ENCODE measurements around the gene PRKCE.

The PRKCE gene

DNA sequence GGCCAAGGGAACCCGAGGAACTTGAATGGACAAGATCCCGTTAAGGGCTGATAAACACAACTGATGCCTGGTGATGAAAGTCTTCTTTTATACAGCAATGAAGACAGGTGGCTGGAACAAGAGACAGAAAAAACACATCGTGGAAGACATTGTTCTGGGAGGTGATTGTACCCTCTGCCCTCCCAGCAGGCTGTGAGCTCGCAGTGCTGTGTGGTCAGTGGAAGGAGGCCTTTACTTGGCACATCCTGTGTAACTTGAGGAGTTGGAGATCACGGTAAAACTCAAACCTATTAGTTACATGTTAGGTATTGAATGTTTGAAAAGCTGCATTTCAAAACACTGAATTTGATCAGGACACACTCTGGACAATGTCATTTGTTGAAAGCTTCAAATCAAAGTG lies 395.8 kb downstream of the PRKCE start:
- in situ Hi-C loops (cut with MboI; ENCODE audit: low sequenced_read_pairs, unreplicated experiment), result no loop called here
- TF ChIP-seq, protein P1, sequence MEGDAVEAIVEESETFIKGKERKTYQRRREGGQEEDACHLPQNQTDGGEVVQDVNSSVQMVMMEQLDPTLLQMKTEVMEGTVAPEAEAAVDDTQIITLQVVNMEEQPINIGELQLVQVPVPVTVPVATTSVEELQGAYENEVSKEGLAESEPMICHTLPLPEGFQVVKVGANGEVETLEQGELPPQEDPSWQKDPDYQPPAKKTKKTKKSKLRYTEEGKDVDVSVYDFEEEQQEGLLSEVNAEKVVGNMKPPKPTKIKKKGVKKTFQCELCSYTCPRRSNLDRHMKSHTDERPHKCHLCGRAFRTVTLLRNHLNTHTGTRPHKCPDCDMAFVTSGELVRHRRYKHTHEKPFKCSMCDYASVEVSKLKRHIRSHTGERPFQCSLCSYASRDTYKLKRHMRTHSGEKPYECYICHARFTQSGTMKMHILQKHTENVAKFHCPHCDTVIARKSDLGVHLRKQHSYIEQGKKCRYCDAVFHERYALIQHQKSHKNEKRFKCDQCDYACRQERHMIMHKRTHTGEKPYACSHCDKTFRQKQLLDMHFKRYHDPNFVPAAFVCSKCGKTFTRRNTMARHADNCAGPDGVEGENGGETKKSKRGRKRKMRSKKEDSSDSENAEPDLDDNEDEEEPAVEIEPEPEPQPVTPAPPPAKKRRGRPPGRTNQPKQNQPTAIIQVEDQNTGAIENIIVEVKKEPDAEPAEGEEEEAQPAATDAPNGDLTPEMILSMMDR (IDR thresholded peaks at IDR 0.05; ENCODE audit: borderline replicate concordance, control extremely low read depth, extremely low read depth, insufficient read depth, missing control alignments), result no peak
- no peak for DNase-seq (ENCODE audit: low spot score)

DNA sequence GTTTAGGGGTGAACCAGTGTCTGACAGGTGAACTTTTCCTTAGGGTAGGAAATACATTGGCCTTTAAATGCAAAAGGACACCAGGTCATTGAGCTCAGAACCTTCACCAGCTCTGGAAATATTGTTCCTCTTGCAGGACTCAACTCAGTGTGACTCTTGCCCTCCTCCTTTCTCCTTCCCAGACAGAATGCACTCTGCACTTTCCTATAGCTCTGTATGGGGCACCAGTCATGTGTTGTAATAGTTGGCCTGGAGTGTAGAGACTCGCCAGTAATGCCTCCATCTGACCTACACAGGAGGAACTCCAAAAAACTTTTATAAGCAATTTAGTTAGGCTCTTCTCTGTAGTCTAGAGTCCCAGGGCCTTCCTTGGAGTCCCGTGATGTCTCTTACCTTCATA lies 397.2 kb downstream of the PRKCE start:
- in situ Hi-C loops (cut with MboI; ENCODE audit: low sequenced_read_pairs, unreplicated experiment), result no loop called here
- TF ChIP-seq, protein P1 (IDR thresholded peaks at IDR 0.05; ENCODE audit: borderline replicate concordance, control extremely low read depth, extremely low read depth, insufficient read depth, missing control alignments), result no peak
- no peak for DNase-seq (ENCODE audit: low spot score)

DNA sequence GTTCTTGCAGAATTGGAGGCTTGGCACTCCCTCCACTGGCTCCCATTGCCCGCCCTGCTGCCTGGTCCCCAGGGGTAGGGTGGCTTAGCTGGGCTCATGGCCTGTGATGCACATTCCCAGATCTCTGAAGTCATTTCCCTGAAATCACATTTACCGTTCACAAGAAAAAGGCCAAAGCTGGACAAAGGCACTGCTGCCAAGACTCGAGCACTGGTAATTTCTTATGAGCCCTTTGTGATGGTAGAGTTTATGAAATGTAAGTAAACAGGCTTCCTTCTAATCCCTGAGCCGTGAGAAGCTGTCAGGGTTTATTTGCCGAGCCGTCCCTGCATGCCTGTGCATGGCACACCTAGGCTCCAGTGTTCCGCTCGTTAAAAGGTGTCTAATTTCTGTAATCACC lies 398.6 kb downstream of the PRKCE start:
- no peak for DNase-seq (ENCODE audit: low spot score)
- in situ Hi-C loops (cut with MboI; ENCODE audit: low sequenced_read_pairs, unreplicated experiment), result no loop called here
- TF ChIP-seq, protein P1 (IDR thresholded peaks at IDR 0.05; ENCODE audit: borderline replicate concordance, control extremely low read depth, extremely low read depth, insufficient read depth, missing control alignments), result no peak

DNA sequence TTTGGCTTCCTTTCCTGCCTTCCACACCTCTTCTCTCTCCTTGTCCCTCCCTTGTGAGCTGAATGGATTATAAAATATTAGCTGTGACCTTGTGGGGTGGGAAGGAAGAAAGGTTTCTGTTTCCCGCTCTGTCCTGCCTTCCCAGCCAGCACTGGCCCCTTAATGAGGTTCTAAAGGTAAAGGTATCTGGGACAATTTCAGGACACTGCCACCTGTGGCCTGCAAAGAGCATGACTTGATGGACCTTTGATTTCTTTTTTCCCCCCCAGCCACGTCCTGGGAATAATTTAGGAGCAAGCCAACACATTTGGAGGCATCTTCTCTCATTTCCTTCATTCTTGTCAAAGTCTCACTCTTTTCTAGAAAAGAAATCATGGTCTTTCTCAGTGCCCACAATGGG lies 399.0 kb downstream of the PRKCE start:
- in situ Hi-C loops (cut with MboI; ENCODE audit: low sequenced_read_pairs, unreplicated experiment), result no loop called here
- TF ChIP-seq, protein P1 (IDR thresholded peaks at IDR 0.05; ENCODE audit: borderline replicate concordance, control extremely low read depth, extremely low read depth, insufficient read depth, missing control alignments), result no peak
- no peak for DNase-seq (ENCODE audit: low spot score)

DNA sequence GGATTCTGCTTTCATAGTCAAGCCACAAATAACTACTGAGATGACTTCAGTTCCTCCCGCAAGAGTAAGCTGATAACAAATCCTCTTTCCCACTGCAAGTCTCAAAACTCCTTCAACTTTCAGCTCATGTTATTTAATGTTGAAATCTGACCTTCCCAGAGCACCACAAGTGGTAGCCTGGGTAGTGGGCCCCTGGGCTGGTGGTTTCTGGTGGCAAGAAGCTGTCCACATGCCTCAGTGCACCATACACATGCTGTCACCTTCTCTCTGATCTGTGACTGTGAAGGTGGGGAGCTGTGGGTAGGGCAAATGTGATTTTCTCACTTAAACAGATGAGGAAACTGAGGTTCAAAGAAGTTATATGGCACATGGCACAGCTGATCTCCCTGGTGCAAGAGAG lies 399.6 kb downstream of the PRKCE start:
- no peak for DNase-seq (ENCODE audit: low spot score)
- TF ChIP-seq, protein P1 (IDR thresholded peaks at IDR 0.05; ENCODE audit: borderline replicate concordance, control extremely low read depth, extremely low read depth, insufficient read depth, missing control alignments), result no peak
- in situ Hi-C loops (cut with MboI; ENCODE audit: low sequenced_read_pairs, unreplicated experiment), result no loop called here

DNA sequence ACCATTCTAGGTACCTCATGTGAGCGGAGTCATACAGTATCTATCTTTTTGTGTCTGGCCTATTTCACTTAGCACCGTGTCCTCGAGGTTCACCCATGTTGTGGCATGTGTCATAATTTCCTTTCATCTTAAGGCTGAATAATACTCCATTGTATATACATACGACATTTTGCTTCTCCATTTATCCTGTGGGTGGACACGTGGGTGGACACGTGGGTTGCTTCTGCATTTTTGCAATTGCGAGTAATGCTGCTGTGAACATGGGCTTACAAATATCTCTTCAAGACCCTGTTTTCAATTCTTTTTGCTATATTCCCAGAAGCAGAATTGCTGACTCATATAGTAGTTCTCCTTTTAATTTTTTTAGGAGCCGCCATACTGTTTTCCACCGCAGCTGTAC lies 402.1 kb downstream of the PRKCE start:
- TF ChIP-seq, protein P1 (IDR thresholded peaks at IDR 0.05; ENCODE audit: borderline replicate concordance, control extremely low read depth, extremely low read depth, insufficient read depth, missing control alignments), result no peak
- in situ Hi-C loops (cut with MboI; ENCODE audit: low sequenced_read_pairs, unreplicated experiment), result no loop called here
- DNase-seq (ENCODE audit: low spot score), result no peak

DNA sequence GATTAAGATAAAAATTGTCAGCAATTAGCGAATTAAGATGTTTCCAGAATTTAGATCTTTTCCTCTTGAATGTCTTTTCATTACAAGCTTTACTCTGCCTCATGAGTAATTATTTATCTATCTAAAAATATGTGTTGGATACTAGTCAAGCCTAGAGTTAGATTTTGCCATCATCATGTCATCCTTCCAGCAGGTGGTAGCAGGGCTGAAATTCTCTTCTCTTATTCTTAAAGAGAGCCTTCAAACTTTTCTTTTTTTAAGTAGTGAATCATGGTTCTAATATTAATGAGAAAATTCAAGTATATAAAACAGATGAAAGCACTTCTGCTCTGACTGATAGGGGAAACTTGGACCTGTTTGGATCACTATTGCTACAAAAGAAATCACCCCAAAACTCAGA lies 405.1 kb downstream of the PRKCE start:
- in situ Hi-C loops (cut with MboI; ENCODE audit: low sequenced_read_pairs, unreplicated experiment), result no loop called here
- no peak for DNase-seq (ENCODE audit: low spot score)

More for the DNA sequence above, 405.1 kb downstream of the PRKCE start:
- TF ChIP-seq, protein P1 (IDR thresholded peaks at IDR 0.05; ENCODE audit: borderline replicate concordance, control extremely low read depth, extremely low read depth, insufficient read depth, missing control alignments), result no peak
